Large intestine (tissue), 3 donors: ENCODE data around the gene NYNRIN. TPM values are rescaled to one million over a fixed set of nuclear protein-coding genes. Genes with fewer than 3 reads are reported as not detected.
A peak's percentile ranks its signal among the peaks of the same experiment; 100 is the strongest.
"Not testable (repeated sequence)": the region's sequence is repeated elsewhere in the genome, so short reads cannot be mapped to it uniquely, and the experiment has no call there.

Source experiments
- DNase-seq, 2 donors: peaks; one replicate each; pipeline versions ENCODE4 v3.0.0 to v3.0.0-alpha.2; 2013
- H3K27ac ChIP-seq: one replicate; pipeline ENCODE4 v1.5.1; 2013; ENCODE audit warnings: low read length
- H3K27me3 ChIP-seq: 2 replicates; pipeline ENCODE4 v1.6.1; 2013; ENCODE audit warnings: low read length; ENCODE audit not compliant: control insufficient read depth, insufficient read depth
- H3K36me3 ChIP-seq: 2 replicates; pipeline ENCODE4 v1.6.1; 2013; ENCODE audit warnings: low read length; ENCODE audit not compliant: control insufficient read depth, insufficient read depth
- H3K4me1 ChIP-seq: one replicate; pipeline ENCODE4 v1.6.1; 2013; ENCODE audit warnings: low read length; ENCODE audit not compliant: control insufficient read depth, insufficient read depth
- H3K4me3 ChIP-seq: one replicate; pipeline ENCODE4 v1.5.1; 2013; ENCODE audit warnings: low read length
- H3K9me3 ChIP-seq: one replicate; pipeline ENCODE4 v1.6.1; 2013; ENCODE audit warnings: mild to moderate bottlenecking, low read depth, low read length, moderate library complexity; ENCODE audit not compliant: control insufficient read depth
- WGBS: methylation state at CpG from one replicate; pipeline ENCODE4 v1.1.5; 2013; ENCODE audit warnings: low lambda C conversion rate; ENCODE audit not compliant: insufficient coverage; 5-methylcytosine and 5-hydroxymethylcytosine counted together
- polyA plus RNA-seq: library from polyadenylated mRNA; unstranded; fragments of 120-200 nt; gene quantifications from one replicate; pipeline ENCODE4 v1.2.1, GENCODE V29; 2013

Gene NYNRIN
- polyA plus RNA-seq, 1 donor: 54.4 TPM

DNA sequence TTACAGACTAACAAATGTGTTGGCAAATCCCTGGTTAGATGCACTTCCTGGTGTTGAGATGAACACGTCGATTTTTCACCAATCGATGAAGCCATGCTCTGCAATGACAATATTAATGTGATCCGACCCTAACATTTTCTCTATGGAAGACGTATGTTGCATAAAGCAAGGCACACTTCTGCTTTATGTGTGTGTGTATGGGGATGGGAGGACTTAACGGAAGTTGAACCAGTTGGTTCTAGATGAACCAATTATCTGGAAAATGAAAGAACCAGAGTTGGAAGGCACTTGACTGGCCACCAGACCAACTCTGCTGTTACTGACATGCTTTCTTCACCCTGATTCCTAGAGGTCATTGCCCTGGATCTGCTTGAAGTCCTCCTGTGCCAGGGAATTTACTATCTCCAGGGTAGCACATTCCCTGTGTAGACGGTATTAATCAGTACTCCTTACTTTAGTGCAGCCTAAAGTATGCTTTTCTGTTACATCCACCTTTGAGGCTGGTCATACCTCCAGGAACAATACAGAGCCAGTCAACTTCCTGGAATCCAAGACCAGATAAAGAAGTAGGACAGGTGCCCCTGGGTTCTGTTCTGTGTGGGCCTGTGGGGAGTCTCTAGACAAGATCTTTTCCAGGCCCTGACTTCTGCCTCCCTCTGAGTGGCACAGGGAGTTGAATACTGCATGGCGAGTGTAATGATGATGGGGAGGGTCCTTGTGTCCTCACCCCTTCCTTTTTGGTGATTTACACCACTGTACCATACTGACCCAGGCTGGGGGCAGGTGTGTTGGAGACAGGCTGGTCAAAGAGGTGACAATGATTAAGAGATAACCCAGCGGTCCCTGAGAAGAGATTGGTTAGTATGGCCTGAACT lies 39.7 kb downstream of the NYNRIN start:
- Histone ChIP-seq H3K27me3 (no peaks in the 10 kb centered on the region), H3K9me3 (no peaks in the 10 kb centered on the region), H3K36me3 (peaks cover 65% of the 10 kb centered on the region), H3K4me3 (no peak overlapping the region), H3K27ac (no peak overlapping the region), H3K4me1 (peaks cover 10% of the 10 kb centered on the region)
- WGBS: 0% methylated on average over 1 of the region's 9 CpGs
- no peak for DNase-seq

- peaks cover 10% of the 10 kb centered on the region for H3K4me1 ChIP-seq
- no peaks in the 10 kb centered on the region for H3K27me3 ChIP-seq
- H3K9me3 ChIP-seq: no peaks in the 10 kb centered on the region
- no peak overlapping the region for H3K4me3 ChIP-seq
- H3K27ac ChIP-seq: no peak overlapping the region
- WGBS: no CpG with 5 or more reads among the region's 1 CpG
- DNase-seq: no peak
- peaks cover 60% of the 10 kb centered on the region for H3K36me3 ChIP-seq
These were observed 40.5 kb downstream of the NYNRIN start for GRCh38 chr14:24439257-24439656.

DNA sequence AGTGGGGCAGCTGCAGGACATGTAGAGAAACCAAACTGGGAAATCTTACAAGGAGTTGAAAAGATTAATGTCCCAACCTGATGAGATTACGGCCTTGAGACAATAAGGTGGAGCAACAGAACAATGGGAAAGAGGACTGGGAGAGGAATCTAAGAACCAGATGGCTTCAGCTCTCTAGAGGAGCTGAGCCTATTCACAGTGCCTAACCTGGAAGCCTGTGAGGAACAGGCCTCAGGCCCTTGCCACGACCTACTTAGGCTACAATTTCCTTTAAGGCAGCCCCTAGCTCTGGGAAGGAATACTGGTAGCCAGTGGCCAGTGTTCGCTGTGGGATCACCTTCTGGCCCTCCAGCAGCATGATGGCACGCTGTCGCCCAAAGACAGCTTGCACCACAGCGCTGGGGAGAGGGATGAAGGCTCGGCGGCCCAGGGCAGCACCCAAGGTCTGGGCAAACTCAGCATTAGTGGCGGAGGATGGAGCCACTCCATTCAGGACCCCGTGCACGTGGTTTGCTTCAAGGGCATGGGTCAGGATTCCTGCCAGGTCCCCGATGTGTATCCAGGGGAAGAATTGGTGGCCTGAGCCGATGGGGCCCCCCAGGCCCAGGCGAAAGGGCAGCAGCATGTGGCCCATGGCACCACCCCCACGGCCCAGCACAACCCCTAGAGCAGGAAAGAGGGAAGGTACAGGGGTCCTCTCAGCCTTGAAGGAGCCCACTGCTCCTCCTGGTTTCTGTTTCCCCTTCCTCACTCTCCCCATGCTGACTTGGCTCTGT lies 41.2 kb downstream of the NYNRIN start:
- Histone ChIP-seq H3K27me3 (no peaks in the 10 kb centered on the region), H3K36me3 (peaks cover 54% of the 10 kb centered on the region), H3K27ac (no peak overlapping the region), H3K4me1 (peaks cover 10% of the 10 kb centered on the region), H3K4me3 (no peak overlapping the region), H3K9me3 (no peaks in the 10 kb centered on the region)
- peak in 1 of 2 donors; percentile 4 for DNase-seq
- WGBS: no CpG with 5 or more reads among the region's 15 CpGs

- no peak overlapping the region for H3K27ac ChIP-seq
- peaks cover 10% of the 10 kb centered on the region for H3K4me1 ChIP-seq
- no peaks in the 10 kb centered on the region for H3K27me3 ChIP-seq
- H3K4me3 ChIP-seq: no peak overlapping the region
- DNase-seq: no peak
- no CpG with 5 or more reads among the region's 8 CpGs for WGBS
- H3K9me3 ChIP-seq: no peaks in the 10 kb centered on the region
- H3K36me3 ChIP-seq: peaks cover 51% of the 10 kb centered on the region
These were observed 42.0 kb downstream of the NYNRIN start for GRCh38 chr14:24440606-24441399.

GRCh38 chr14:24441485-24441884 lies 42.7 kb downstream of the NYNRIN start:
- no CpG with 5 or more reads among the region's 5 CpGs for WGBS
- H3K27ac ChIP-seq: peak overlapping the region; percentile 89
- no peaks in the 10 kb centered on the region for H3K9me3 ChIP-seq
- no peak for DNase-seq
- H3K36me3 ChIP-seq: peaks cover 44% of the 10 kb centered on the region
- H3K27me3 ChIP-seq: no peaks in the 10 kb centered on the region
- H3K4me3 ChIP-seq: peak overlapping the region; percentile 71
- H3K4me1 ChIP-seq: peaks cover 8% of the 10 kb centered on the region

DNA sequence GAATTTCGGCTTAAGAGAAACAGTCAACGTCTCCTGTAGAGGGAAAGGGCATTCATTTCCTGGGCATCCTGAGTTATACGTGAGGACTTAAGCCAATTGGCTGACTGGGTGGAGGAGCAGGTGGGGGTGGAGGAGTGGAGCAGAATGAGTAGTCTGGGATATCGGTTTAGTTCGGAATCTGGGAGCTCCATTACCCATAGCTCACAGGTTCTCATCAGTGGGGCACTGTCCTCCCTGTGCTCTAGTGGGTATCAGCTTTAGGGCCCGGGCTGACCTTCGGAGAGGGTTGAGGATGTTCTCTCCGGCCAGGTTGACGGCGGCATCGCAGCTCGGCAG lies 43.1 kb downstream of the NYNRIN start:
- Histone ChIP-seq H3K36me3 (peaks cover 41% of the 10 kb centered on the region), H3K27ac (peak overlapping the region; percentile 89), H3K9me3 (no peaks in the 10 kb centered on the region), H3K4me3 (peak overlapping the region; percentile 71), H3K27me3 (no peaks in the 10 kb centered on the region), H3K4me1 (peaks cover 7% of the 10 kb centered on the region)
- no peak for DNase-seq
- WGBS: no CpG with 5 or more reads among the region's 12 CpGs

GRCh38 chr14:24442240-24443052 lies 43.6 kb downstream of the NYNRIN start, which contains the start of gene SDR39U1:
TSS of gene SDR39U1 (minus strand) at chr14:24442776. CDS start at chr14:24442769, 7 bp downstream.
- Histone ChIP-seq H3K27ac (peak within 1 kb of the TSS; percentile 89), H3K4me1 (peaks cover 7% of the 10 kb centered on the region), H3K36me3 (peaks cover 35% of the 10 kb centered on the region), H3K4me3 (peak within 1 kb of the TSS; percentile 71), H3K27me3 (no peaks in the 10 kb centered on the region), H3K9me3 (no peaks in the 10 kb centered on the region)
- peak; percentile 100 for DNase-seq
- WGBS: no CpG with 5 or more reads among the region's 52 CpGs

- peak in 1 of 2 donors; percentile 48 for DNase-seq
- 3% methylated on average over 4 of the region's 7 CpGs for WGBS
These were observed 44.4 kb downstream of the NYNRIN start for GRCh38 chr14:24443053-24443665.

GRCh38 chr14:24450828-24451227 lies 52.0 kb downstream of the NYNRIN start:
- H3K36me3 ChIP-seq, DNase-seq, H3K9me3 ChIP-seq, H3K27me3 ChIP-seq, H3K4me1 ChIP-seq, H3K27ac ChIP-seq, H3K4me3 ChIP-seq: not testable (repeated sequence)
- WGBS: no CpG with 5 or more reads among the region's 2 CpGs

More at GRCh38 chr14:24443053-24443665, 44.4 kb downstream of the NYNRIN start:
- Histone ChIP-seq H3K4me1 (peaks cover 7% of the 10 kb centered on the region), H3K4me3 (peak overlapping the region; percentile 71), H3K36me3 (peaks cover 28% of the 10 kb centered on the region), H3K27me3 (no peaks in the 10 kb centered on the region), H3K9me3 (no peaks in the 10 kb centered on the region), H3K27ac (peak overlapping the region; percentile 89)
